Stomach (tissue), 4 donors: ENCODE data around the gene ABCB8.

Experiments used
- POLR2A ChIP-seq, 4 donors: fragments of 450-650 bp; IDR thresholded peaks; one replicate each; pipeline ENCODE4 v1.6.1; 2016; ENCODE audit warnings: antibody characterized with exemption in 4 of 4, control low read depth in 2 of 4, mild to moderate bottlenecking in 1 of 4, moderate library complexity in 1 of 4
- POLR2AphosphoS5 ChIP-seq, 3 donors: sonication (generic); formaldehyde crosslinking; IDR thresholded peaks; one replicate each; pipeline ENCODE4 v1.6.1; 2016; ENCODE audit warnings: antibody characterized with exemption in 3 of 3
- TF ChIP-seq, protein P1 (sequence below), 7 experiments: fragments of 450-650 bp in 4 of 7; fragments of 200-600 bp in 3 of 7; sonication (generic) in 3 of 7; IDR thresholded peaks; one replicate each; pipeline ENCODE4 v1.5.1; 2016 to 2019; ENCODE audit warnings: antibody characterized with exemption in 7 of 7, control low read depth in 2 of 7, mild to moderate bottlenecking in 1 of 7

DNA sequence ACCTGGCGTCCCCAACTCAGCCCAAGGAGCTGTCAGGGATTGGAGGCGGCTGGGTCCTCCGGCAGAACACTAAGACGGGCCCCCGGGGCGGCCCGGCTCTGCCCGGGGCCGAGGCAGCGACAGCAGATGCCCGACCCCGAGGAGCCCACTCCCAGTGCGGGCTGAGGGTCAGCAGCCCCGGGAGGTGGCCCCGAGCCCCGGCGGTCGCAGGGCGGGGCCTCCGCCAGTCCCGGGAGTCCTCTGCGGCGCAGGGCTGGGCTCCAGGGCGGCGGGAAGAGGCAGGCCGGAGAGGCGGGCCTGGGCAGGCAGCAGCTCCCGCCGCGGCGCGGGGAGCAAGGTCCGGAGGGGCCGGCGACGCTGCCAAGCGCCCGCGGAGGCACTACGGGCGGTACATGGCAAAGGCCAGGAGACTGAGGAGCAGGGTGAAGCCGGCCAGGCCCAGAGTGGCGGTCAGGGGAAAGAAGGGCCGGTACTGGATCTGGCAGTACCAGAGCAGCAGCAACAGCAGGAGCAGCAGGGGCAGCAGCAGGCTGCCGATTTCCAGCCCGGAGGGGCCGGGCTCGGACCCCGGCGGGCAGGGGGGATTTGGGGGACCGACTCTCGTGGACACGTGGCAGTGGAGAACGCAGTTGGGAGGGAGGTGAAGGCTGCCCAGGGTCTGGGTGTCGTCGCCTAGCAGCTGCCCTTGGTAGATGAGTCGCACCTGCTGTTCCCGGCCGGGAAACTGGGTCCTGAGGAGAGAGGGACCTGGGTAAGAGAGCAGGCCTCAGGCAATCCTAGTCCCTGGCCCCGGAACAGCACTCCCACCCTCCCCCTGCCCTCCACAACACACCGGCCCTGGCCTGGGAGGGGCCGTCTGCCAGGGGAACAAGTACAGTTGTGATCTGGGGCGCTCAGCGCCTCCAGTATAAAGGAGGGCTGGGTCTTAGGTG is 53.2 kb downstream of the ABCB8 start:
- TF ChIP-seq POLR2AphosphoS5 (IDR thresholded peaks at IDR 0.05) (no peak), POLR2A (IDR thresholded peaks at IDR 0.05) (no peak)
- TF ChIP-seq, protein P1, sequence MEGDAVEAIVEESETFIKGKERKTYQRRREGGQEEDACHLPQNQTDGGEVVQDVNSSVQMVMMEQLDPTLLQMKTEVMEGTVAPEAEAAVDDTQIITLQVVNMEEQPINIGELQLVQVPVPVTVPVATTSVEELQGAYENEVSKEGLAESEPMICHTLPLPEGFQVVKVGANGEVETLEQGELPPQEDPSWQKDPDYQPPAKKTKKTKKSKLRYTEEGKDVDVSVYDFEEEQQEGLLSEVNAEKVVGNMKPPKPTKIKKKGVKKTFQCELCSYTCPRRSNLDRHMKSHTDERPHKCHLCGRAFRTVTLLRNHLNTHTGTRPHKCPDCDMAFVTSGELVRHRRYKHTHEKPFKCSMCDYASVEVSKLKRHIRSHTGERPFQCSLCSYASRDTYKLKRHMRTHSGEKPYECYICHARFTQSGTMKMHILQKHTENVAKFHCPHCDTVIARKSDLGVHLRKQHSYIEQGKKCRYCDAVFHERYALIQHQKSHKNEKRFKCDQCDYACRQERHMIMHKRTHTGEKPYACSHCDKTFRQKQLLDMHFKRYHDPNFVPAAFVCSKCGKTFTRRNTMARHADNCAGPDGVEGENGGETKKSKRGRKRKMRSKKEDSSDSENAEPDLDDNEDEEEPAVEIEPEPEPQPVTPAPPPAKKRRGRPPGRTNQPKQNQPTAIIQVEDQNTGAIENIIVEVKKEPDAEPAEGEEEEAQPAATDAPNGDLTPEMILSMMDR (IDR thresholded peaks at IDR 0.05): no peak
